WTC11 (cell line): ENCODE results near the gene GUCA2B. TPM values are rescaled to one million over a fixed set of nuclear protein-coding genes. Genes with fewer than 3 reads are reported as not detected.

Experiments used
- ARID4B ChIP-seq: sonication (generic); formaldehyde crosslinking; IDR thresholded peaks from 2 replicates; pipeline ENCODE4 v1.8.0; 2023; ENCODE audit warnings: missing genetic modification reagents, mild to moderate bottlenecking, borderline replicate concordance
- E2F5 ChIP-seq: sonication (generic); formaldehyde crosslinking; IDR thresholded peaks from 2 replicates; pipeline ENCODE4 v1.8.1; 2022; ENCODE audit warnings: mild to moderate bottlenecking, moderate library complexity, missing genetic modification reagents
- ELF4 ChIP-seq: sonication (generic); formaldehyde crosslinking; IDR thresholded peaks from 2 replicates; pipeline ENCODE4 v1.8.1; 2022; ENCODE audit warnings: low read depth, mild to moderate bottlenecking, moderate library complexity, missing genetic modification reagents
- ERG ChIP-seq: fragments of 250-450 bp; sonication (Bioruptor Pico); IDR thresholded peaks from 2 replicates; pipeline ENCODE4 v1.8.0; 2021; ENCODE audit warnings: mild to moderate bottlenecking
- FOXK1 ChIP-seq: sonication (generic); formaldehyde crosslinking; IDR thresholded peaks from 2 replicates; pipeline ENCODE4 v1.8.0; 2022; ENCODE audit warnings: mild to moderate bottlenecking, moderate library complexity, missing genetic modification reagents
- FOXP1 ChIP-seq: sonication (generic); formaldehyde crosslinking; IDR thresholded peaks from 2 replicates; pipeline ENCODE4 v1.8.0; 2022; ENCODE audit warnings: missing genetic modification reagents, mild to moderate bottlenecking, moderate library complexity, borderline replicate concordance
- JAZF1 ChIP-seq: fragments of 250-450 bp; sonication (Bioruptor Pico); IDR thresholded peaks from 2 replicates; pipeline ENCODE4 v1.9.0; 2021; ENCODE audit warnings: moderate library complexity, mild to moderate bottlenecking, inconsistent platforms
- MLX ChIP-seq: sonication (generic); formaldehyde crosslinking; IDR thresholded peaks from 2 replicates; pipeline ENCODE4 v1.8.1; 2023; ENCODE audit warnings: mild to moderate bottlenecking, missing genetic modification reagents, moderate library complexity
- MYBL2 ChIP-seq: sonication (generic); formaldehyde crosslinking; IDR thresholded peaks from 2 replicates; pipeline ENCODE4 v1.8.1; 2023; ENCODE audit warnings: mild to moderate bottlenecking, moderate library complexity, missing genetic modification reagents
- NR2C2 ChIP-seq: sonication (generic); formaldehyde crosslinking; IDR thresholded peaks from 2 replicates; pipeline ENCODE4 v1.8.0; 2022; ENCODE audit warnings: mild to moderate bottlenecking, missing genetic modification reagents
- NR3C1 ChIP-seq: sonication (generic); formaldehyde crosslinking; conservative IDR thresholded peaks from 2 replicates; pipeline ENCODE4 v1.8.1; 2023; ENCODE audit warnings: low read depth, mild to moderate bottlenecking, missing genetic modification reagents
- OVOL2 ChIP-seq: fragments of 250-450 bp; sonication (Bioruptor Pico); IDR thresholded peaks from 2 replicates; pipeline ENCODE4 v1.9.0; 2021; ENCODE audit warnings: mild to moderate bottlenecking, borderline replicate concordance
- SP1 ChIP-seq: sonication (generic); formaldehyde crosslinking; conservative IDR thresholded peaks from 2 replicates; pipeline ENCODE4 v1.8.1; 2022; ENCODE audit warnings: missing genetic modification reagents
- ZBTB43 ChIP-seq: sonication (generic); formaldehyde crosslinking; IDR thresholded peaks from 2 replicates; pipeline ENCODE4 v1.8.1; 2023; ENCODE audit warnings: mild to moderate bottlenecking, missing genetic modification reagents
- ZNF317 ChIP-seq: sonication (generic); formaldehyde crosslinking; IDR thresholded peaks from 2 replicates; pipeline ENCODE4 v1.8.1; 2023; ENCODE audit warnings: low read depth, mild to moderate bottlenecking, moderate library complexity, missing genetic modification reagents, borderline replicate concordance
- ZNF416 ChIP-seq: fragments of 250-450 bp; sonication (Bioruptor Pico); IDR thresholded peaks from 2 replicates; pipeline ENCODE4 v1.9.0; 2021; ENCODE audit warnings: mild to moderate bottlenecking, inconsistent platforms
- ZNF425 ChIP-seq: fragments of 250-450 bp; sonication (Bioruptor Pico); conservative IDR thresholded peaks from 2 replicates; pipeline ENCODE4 v1.9.0; 2021; ENCODE audit warnings: mild to moderate bottlenecking
- ZNF512 ChIP-seq: sonication (generic); formaldehyde crosslinking; IDR thresholded peaks from 2 replicates; pipeline ENCODE4 v1.8.1; 2022; ENCODE audit warnings: missing genetic modification reagents, borderline replicate concordance
- ZNF532 ChIP-seq: fragments of 250-450 bp; sonication (Bioruptor Pico); IDR thresholded peaks from 2 replicates; pipeline ENCODE4 v1.9.0; 2021; ENCODE audit warnings: mild to moderate bottlenecking, borderline replicate concordance
- total RNA-seq: library from RNA; stranded (reverse); gene quantifications from 3 replicates; pipeline ENCODE4 v1.2.3, GENCODE V29; 2021

Gene GUCA2B
- total RNA-seq, 1 experiment from 2014 or later = not detected

GRCh38 chr1:42146626-42147320, 6.4 kb upstream of the GUCA2B start (continued):
- TF ChIP-seq ARID4B = no peak
- TF ChIP-seq MYBL2 (CRISPR knock-in tag) = no peak
- no peak for TF ChIP-seq ZNF416 (CRISPR knock-in tag)
- TF ChIP-seq MLX (CRISPR knock-in tag) = no peak
- TF ChIP-seq ZNF425 (CRISPR knock-in tag) = no peak
- TF ChIP-seq OVOL2 (CRISPR knock-in tag) = no peak
- TF ChIP-seq JAZF1 = no peak
- no peak for TF ChIP-seq ZNF532 (CRISPR knock-in tag)
- TF ChIP-seq ZNF317 (CRISPR knock-in tag) = no peak
- no peak for TF ChIP-seq ELF4 (CRISPR knock-in tag)
- TF ChIP-seq E2F5 (CRISPR knock-in tag) = no peak
- TF ChIP-seq ZNF512 (CRISPR knock-in tag) = no peak
- no peak for TF ChIP-seq NR2C2 (CRISPR knock-in tag)
- TF ChIP-seq NR3C1 (CRISPR knock-in tag) = no peak
- no peak for TF ChIP-seq SP1
- no peak for TF ChIP-seq ERG (CRISPR knock-in tag)
- no peak for TF ChIP-seq FOXP1 (CRISPR knock-in tag)
- peak; percentile 78 for TF ChIP-seq FOXK1 (CRISPR knock-in tag)
- 0 out of 2 replicates have a peak, but pooled peaks have one; percentile 38 for TF ChIP-seq ZBTB43
- TF ChIP-seq, all 79 proteins: peak for 5
